ENCODE measurements around the gene ADCY1.

Gene ADCY1

GRCh38 chr7:45646207-45646821 is 72.1 kb downstream of the ADCY1 start:
- no peak overlapping the region for H3K4me3 ChIP-seq (ENCODE audit: low read length)
- no peak for DNase-seq (ENCODE audit: low read depth, low spot score)

GRCh38 chr7:45646996-45647825 is 73.0 kb downstream of the ADCY1 start:
- no peak overlapping the region for H3K4me3 ChIP-seq (ENCODE audit: low read length)
- DNase-seq (ENCODE audit: low read depth, low spot score) = no peak

DNA sequence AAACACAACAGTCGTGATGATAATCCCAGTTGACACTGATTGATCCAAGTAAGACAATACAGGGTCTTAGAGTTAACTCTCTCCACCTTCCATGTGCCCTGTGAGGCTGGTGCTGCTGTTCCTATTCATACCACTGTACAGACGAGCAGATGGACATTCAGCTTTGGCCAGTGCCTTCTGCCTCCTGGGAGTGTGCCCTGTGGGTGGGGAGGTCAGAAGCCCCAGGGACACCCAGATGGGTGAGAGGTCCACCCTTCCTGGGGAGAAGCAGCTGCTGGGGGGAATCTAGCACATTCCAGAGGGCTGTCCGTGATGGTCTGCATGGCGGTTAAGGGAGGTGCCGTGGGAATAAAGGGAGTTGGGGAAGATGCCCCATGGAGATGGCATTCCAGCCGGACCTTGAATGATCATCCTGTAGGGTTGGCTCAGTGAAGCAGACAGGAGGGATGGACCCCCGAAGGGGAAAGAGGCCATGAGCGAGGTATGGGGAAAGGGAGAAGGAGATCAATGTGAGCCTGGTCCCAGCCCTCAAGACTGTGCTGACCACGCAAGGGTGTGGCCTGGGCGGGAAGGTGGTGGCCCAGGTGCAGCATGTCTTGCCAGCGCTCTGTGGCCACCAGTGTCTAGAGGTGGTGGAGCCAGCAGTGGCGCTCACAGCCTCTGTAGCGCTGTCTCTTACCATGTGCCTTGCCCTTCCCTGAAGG is 74.0 kb downstream of the ADCY1 start:
- no peak for DNase-seq (ENCODE audit: low read depth, low spot score)
- H3K4me3 ChIP-seq (ENCODE audit: low read length) = no peak overlapping the region

GRCh38 chr7:45648671-45648995 is 74.5 kb downstream of the ADCY1 start:
- H3K4me3 ChIP-seq (ENCODE audit: low read length) = no peak overlapping the region
- no peak for DNase-seq (ENCODE audit: low read depth, low spot score)

DNA sequence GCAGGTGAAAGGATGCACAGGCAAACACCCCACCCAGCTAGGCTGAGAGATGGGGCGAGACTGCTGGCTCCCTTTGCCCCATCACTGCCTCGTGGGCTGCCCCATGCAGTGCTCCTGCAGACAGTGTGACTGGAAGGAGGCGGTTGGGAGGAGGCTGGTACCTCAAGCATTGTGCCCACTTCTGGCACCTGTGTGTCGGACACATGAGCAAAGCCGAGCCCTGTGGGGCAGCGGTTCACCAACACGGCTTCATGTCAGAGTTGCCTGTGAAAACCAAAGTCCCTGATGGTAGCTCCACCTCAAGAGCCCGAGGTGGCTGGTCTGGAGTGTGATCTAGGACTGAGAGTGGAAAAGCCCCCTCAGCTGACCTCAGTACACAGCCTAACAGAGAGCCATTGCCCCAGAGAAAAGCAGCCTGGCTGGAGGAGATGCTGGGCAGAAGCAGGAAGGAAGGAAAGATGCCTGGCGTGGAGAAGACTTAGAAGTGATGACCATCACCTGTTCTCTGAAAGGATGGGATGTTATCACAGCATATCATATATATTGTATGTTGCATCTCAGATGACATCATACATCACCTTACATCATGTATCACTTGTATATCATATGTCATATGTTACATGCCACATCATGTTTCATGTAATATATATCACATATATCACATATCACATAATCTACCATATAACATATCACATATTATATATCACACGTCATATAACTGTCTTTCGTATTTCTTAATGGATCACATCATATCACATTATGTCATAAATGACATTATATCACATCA is 75.6 kb downstream of the ADCY1 start:
- no peak for DNase-seq (ENCODE audit: low read depth, low spot score)
- H3K4me3 ChIP-seq (ENCODE audit: low read length) = no peak overlapping the region

GRCh38 chr7:45650404-45651394 is 76.5 kb downstream of the ADCY1 start:
- H3K4me3 ChIP-seq (ENCODE audit: low read length) = no peak overlapping the region
- DNase-seq (ENCODE audit: low read depth, low spot score) = no peak

GRCh38 chr7:45651540-45651939 is 77.4 kb downstream of the ADCY1 start:
- DNase-seq (ENCODE audit: low read depth, low spot score) = no peak

GRCh38 chr7:45652630-45653029 is 78.5 kb downstream of the ADCY1 start:
- DNase-seq (ENCODE audit: low read depth, low spot score) = no peak
- no peak overlapping the region for H3K4me3 ChIP-seq (ENCODE audit: low read length)

More at GRCh38 chr7:45651540-45651939, 77.4 kb downstream of the ADCY1 start:
- no peak overlapping the region for H3K4me3 ChIP-seq (ENCODE audit: low read length)

DNA sequence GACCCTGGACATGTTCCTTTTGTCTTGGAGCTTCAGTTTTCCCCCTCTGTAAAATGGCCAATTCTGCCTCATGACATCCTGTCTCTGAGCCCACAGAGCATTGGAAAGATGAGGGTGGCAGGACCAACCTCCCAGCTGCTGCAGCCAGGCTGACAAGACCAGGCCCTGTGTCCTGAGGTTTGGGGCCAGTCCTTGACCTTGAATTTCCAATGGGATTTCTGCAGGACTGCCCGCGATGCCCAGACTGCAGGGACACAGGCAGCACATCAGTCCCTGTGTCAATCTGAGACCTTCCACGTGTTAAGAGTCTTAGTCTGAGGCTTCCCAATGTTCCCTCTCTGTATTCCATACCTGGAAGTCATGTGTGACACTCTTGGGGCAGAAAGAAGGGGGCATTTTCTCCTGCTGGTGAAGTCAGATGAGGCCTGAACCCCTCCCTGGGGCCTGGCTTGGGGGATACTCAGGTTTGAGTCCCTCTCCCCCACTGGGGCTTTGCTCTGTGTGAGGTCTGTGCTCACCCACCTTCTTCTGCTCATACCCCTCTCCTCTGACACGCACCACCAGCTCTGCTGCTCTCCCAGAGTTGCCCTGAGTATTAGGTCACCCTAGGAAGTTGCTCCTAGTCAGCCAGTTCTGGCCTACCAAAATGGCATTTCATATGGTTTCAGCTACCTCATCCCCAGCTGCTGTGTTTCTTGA is 79.2 kb downstream of the ADCY1 start:
- no peak overlapping the region for H3K4me3 ChIP-seq (ENCODE audit: low read length)

GRCh38 chr7:45654341-45654740 is 80.2 kb downstream of the ADCY1 start:
- H3K4me3 ChIP-seq (ENCODE audit: low read length) = no peak overlapping the region
- DNase-seq (ENCODE audit: low read depth, low spot score) = no peak

More for the DNA sequence above, 79.2 kb downstream of the ADCY1 start:
- no peak for DNase-seq (ENCODE audit: low read depth, low spot score)

DNA sequence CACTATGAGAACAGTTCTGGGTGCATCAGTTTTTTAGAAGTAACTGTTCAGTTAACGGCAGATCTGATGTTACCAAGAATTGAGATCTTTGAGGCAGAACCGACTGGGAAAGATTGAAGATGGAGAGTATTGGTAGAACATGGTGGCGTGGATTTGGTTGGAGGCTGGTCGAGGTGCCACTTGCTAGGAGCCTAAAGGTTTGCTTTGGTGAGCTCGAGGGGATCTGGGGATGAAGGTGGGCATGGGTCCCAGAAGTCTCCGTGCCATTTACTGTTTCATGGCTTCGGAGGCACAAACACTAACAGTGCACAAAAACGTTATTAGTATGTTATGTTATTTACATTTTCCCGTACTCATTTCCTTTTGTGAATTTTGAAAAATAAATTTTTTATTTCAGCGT is 81.4 kb downstream of the ADCY1 start:
- no peak for DNase-seq (ENCODE audit: low read depth, low spot score)
- H3K4me3 ChIP-seq (ENCODE audit: low read length) = no peak overlapping the region

- H3K4me3 ChIP-seq (ENCODE audit: low read length) = no peak overlapping the region
- DNase-seq (ENCODE audit: low read depth, low spot score) = no peak
Measured at GRCh38 chr7:45656431-45656830, 82.3 kb downstream of the ADCY1 start.

DNA sequence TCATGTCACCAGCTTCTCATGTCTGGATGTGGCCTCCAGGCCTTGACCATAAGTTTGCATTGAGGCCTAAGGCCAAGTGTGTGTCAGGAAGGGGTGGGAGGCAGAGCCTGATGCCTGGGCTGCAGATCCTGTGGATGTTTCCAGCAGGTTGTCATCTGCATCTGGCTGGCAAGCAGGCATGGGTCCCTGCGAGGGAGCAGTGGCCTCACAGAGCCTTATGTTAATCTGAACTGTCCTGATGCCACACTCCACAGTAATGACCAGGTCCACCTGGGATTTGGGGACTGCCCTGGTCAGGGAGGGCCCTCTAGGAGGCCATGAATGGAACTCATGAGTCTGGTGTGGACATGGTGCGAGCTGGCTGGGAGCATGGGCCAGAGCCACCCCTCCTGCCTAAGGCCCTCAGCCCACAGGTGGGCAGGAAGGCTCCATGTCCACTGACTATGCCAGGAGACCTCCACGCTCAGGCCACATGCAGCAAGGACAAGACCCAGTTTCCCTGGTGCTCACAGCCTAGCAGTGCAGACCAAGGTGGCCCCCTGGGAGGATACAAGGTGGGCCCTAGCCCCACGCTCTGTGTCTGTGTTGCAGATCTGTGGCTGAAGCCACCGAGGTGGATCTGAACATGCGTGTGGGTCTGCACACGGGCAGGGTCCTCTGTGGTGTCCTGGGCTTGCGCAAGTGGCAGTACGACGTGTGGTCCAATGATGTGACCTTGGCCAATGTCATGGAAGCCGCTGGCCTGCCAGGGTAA is 83.1 kb downstream of the ADCY1 start:
- H3K4me3 ChIP-seq (ENCODE audit: low read length) = no peak overlapping the region
- no peak for DNase-seq (ENCODE audit: low read depth, low spot score)

- H3K4me3 ChIP-seq (ENCODE audit: low read length) = no peak overlapping the region
- no peak for DNase-seq (ENCODE audit: low read depth, low spot score)
Measured at GRCh38 chr7:45657890-45658715, 83.9 kb downstream of the ADCY1 start.

DNA sequence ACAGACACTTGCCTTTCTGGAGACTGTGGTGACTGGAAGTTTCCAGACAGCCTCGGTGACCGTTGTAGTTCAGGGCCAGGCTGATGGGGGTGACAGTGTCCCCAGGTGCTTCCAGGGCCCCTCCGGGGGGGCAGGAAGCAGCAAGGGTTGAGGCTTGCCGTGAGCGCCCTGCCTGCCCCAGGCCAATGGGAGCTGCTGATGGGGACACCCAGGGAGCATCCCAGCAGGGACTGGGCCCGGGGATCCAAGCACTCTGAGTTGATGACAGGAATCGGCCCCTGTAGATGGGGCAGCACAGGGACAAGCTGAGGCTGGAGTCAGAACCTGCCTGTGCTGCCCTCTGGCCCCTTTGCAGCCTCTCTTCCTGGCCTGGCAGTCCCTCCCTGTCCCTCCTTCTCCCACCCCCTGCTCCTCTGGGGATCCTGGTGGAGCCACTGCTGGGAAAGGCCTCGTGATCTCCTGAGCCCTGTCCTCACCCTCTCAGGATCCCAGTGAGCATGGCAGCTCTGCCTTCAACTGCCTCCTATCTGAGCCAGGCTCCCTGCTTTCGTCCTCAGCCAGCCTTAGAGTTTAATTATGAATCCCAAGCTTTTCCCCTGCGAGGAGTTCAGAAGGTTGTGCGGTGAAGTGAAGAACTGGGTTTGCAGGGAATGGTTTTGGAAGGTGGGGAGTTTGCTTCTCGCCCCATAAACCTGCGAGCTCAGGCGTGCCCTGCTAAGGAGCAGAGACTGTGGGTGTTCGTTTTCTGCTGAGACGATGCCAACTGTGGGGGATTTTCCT is 84.7 kb downstream of the ADCY1 start:
- no peak for DNase-seq (ENCODE audit: low read depth, low spot score)
- H3K4me3 ChIP-seq (ENCODE audit: low read length) = no peak overlapping the region
